ENCODE measurements around the gene MED28.
"Not testable (repeated sequence)": the region's sequence is repeated elsewhere in the genome, so short reads cannot be mapped to it uniquely, and the experiment has no call there.

The MED28 gene

GRCh38 chr4:17618926-17619325 lies 4.5 kb downstream of the MED28 start:
- no peak for DNase-seq (ENCODE audit: low read depth in 2 of 2)

- no peak for DNase-seq (ENCODE audit: low read depth in 2 of 2)
Observed at GRCh38 chr4:17619416-17620105, 5.1 kb downstream of the MED28 start.

DNA sequence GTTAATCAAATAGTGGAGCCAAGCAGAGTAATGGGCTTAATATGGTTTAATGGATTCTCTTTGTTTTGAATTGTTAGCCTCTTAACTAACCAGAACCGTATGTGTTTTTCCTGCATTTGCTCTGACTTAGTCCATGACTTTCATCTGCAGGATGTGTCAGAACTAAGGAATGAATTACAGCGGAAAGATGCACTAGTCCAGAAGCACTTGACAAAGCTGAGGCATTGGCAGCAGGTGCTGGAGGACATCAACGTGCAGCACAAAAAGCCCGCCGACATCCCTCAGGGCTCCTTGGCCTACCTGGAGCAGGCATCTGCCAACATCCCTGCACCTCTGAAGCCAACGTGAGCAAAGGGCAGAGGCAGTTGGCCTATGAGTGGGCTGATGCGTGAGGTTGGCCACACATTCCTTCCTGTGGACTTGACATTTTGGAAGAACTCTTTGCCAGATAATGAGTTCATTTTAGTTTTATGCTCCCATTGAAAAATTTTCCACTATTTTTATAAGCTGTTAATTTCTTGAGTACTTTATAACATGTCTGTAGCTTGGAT lies 9.1 kb downstream of the MED28 start:
- DNase-seq (ENCODE audit: low read depth in 2 of 2): no peak

DNA sequence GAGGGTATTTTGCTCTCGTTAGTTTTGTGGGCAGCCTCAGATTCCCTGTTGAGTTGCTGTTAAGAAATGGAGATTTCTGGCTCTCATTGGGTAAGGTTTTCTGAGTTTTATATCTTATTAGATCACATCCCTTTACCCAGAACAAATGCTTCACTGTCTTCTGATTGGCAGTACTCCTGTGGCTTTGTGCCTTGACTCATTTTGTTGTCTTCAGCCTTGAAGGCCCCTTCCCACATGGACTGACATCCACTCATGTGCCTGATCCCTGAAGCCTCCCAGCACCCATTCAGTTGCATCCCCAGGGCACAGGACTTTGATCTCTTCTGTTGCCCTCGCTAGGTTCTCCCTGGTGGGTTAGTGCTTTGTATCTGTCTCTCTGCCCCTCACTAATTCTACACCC lies 10.4 kb downstream of the MED28 start:
- no peak for DNase-seq (ENCODE audit: low read depth in 2 of 2)

- DNase-seq (ENCODE audit: low read depth in 2 of 2): no peak
Observed at GRCh38 chr4:17630228-17630627, 15.8 kb downstream of the MED28 start.

DNA sequence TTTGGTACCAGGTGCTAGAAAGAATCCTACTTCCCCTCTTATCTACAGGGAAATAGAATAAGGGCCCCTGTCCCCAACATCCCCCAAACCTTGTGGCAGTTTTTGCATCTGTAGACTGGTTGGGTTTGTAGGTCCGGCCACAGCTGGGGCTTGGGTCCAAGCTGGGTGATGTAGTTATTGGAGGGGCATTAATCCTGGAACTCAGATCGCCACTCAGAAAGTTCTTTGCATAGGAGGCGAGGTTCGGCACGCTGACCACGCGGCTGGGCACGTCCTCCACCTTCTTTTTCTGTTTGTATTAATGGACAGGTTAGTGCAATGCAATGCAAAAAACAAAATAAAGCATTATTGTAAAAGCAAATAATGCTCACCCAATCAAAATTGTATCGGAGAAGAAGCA lies 19.2 kb downstream of the MED28 start:
- no peak for DNase-seq (ENCODE audit: low read depth in 2 of 2)

GRCh38 chr4:17635056-17635455 lies 20.6 kb downstream of the MED28 start:
- no peak for DNase-seq (ENCODE audit: low read depth in 2 of 2)

- no peak for DNase-seq (ENCODE audit: low read depth in 2 of 2)
Observed at GRCh38 chr4:17636341-17636695, 21.9 kb downstream of the MED28 start.

GRCh38 chr4:17636696-17637622 lies 22.5 kb downstream of the MED28 start:
- peak; percentile 33 to 45 for DNase-seq (ENCODE audit: low read depth in 2 of 2)

DNA sequence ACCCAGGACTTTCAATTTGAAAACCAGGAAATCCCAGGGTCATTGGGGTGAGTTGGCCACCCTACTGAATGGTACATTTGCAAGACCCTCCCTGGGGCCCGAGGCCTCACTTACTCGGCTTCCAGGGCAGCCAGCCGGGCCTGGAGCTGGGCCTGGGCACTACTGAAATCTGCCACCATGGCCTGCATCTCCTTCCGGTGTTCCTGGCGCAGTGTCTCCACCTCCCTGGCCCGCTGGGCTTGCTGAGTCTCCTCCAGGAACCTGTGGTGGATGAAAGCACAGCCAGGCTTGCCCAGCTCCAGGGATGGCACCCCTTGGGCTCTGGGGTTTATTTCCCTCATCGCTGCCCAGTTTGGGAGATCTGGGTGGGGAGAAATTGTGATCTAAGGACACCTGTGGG lies 24.7 kb downstream of the MED28 start:
- DNase-seq (ENCODE audit: low read depth in 2 of 2): no peak

GRCh38 chr4:17642398-17642783 lies 27.9 kb downstream of the MED28 start:
- DNase-seq (ENCODE audit: low read depth in 2 of 2): no peak

DNA sequence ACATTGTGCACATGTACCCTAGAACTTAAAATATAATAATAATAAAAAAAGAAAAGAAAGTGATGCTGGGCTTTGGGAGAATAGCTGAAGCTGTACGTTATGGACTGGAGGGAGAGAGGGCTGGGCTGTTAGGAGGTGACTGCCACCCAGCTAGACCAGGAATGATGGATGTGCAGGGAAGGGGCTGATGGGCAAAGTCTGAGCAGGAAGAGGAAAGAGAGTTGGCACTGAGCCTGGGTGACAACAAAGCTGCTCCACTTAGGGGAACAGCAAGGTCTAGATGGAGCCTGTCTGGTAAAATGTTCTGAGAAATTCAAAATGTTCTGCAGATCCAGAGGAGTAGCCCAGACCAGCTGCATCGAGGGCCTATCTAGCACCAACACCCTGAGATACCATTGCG lies 32.3 kb downstream of the MED28 start:
- DNase-seq (ENCODE audit: low read depth in 2 of 2): no peak

GRCh38 chr4:17647176-17647806 lies 32.9 kb downstream of the MED28 start:
- no peak for DNase-seq (ENCODE audit: low read depth in 2 of 2)

DNA sequence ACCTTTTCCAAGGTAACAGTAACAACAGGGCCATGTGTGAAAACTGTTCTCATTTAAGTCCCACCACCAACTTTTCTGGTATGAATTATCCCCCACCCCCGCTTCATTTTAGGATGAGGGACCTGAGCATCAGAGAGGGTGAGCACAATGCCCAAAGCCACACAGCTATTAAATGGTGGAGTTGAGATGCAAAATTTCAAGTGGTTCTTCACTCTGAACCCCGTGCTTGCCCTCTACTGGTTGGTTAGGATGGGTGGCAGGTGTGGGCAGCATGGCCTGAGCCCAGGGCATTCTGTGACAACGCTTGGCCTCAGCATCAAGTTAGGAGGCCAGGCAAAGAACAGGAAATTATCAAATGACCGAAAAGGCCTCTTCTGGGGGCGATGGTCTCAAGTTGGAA lies 33.5 kb downstream of the MED28 start:
- DNase-seq (ENCODE audit: low read depth in 2 of 2): no peak

DNA sequence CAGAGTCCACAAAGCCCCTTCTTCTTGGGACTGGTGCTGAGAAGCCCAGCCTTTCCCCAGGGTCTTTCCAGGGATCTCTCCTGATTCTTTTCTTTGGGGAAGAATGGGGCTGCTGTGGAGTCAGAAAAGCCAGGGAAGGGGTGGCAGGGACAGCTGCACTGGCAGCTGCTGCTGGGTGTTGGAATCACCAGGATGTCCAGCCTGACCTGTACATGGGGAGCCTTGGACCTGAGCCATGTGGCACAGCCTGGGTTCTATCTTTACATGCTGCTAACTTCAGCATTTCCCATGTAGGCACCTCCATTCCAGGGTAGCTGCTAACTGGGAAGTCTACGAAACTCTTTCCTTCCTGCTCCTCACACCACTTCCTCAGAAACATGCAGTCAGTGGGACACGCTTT lies 36.0 kb downstream of the MED28 start:
- no peak for DNase-seq (ENCODE audit: low read depth in 2 of 2)

DNA sequence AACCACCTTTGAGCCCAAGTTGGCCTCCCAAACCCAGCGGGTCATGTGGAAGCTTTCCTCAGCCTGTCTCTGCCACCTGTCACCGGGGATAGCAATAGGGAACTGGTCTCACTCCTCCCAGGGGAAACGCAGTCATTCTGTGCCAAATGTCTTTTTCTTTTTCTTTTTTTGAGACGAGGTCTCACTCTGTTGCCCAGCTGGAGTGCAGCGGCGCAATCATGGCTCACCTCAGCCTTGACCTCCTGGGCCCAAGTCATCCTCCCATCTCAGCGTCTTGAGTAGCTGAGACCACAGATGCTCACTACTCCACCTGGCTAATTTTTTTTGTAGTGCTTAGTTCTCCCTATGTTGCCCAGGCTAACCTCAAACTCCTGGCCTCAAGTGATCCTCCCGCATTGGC lies 40.3 kb downstream of the MED28 start:
- no peak for DNase-seq (ENCODE audit: low read depth in 2 of 2)

GRCh38 chr4:17657090-17657489 lies 42.6 kb downstream of the MED28 start:
- no peak for DNase-seq (ENCODE audit: low read depth in 2 of 2)

DNA sequence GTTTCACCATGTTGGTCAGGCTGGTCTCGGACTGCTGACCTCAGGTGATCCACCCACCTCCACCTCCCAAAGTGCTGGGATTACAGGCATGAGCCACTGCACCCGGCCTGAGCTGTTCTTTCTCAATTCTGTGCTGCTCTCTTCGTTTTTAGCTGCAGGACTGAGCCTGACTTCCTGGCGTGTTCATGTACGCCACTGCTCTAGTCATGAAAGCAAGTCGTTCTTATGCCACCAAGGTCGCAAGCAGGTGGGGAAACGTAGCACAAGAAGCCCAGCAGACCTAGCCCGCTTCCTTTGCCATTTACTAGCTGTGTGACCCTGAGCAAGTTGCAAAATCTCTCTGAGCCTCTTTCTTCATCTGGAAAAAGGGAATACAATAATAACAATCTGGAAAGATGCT lies 43.4 kb downstream of the MED28 start:
- no peak for DNase-seq (ENCODE audit: low read depth in 2 of 2)

GRCh38 chr4:17659196-17659595 lies 44.8 kb downstream of the MED28 start:
- not testable (repeated sequence) for DNase-seq (ENCODE audit: low read depth in 2 of 2)

DNA sequence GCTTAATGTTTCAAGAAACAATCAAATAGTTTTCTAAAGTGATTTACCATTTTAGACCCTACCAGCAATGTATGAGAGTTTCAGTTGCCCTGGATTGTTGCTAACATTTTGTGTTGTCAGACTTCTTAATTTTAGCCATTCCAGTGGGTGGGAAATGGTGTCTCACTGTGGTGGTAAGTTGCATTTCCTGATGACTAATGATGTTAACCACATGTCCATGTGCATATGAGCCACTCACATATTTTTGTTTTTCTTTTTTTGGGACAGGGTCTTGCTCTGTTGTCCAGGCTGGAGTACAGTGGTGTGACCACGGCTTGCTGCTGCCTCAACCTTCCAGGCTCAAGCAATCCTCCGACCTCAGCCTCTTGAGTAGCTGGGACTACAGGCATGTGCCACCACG lies 48.3 kb downstream of the MED28 start:
- no peak for DNase-seq (ENCODE audit: low read depth in 2 of 2)

DNA sequence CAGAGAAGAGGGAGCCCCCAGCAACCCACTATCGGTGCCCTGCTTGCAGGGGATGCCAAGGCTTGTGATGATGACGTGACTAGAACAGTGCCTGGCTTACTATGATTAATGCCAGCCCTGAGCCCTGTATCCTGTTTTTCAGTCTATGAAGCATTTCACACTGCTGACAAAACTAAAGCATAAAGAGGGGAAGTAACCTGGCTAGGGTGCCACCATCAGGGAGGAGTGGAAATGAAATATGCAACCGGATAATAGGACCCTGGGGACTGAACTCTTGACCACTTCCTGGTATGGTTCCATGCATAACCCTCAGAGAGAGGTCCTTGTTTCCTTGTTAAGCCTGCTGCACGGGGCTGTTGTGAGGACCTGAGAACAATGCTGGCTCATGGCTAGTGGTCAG lies 50.3 kb downstream of the MED28 start:
- no peak for DNase-seq (ENCODE audit: low read depth in 2 of 2)

DNA sequence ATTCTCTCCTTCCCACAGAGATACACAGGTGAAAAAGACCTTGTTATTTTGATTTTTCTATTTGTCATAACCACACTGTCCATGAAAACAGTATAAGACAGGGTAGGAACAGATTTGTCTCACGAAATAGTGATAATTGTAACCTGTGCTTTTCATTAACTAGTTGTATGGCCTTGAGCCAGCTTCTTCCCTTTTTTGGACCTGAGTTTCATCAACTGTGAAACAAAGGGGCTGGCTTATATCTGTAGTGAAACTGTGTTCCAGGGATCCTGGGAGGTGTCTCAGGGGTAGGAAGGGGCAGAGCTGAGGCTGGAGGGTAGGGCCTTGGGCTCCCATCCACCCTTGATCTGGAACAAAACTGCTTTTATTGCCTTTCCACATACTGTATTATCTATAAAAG lies 50.9 kb downstream of the MED28 start:
- DNase-seq (ENCODE audit: low read depth in 2 of 2): no peak

DNA sequence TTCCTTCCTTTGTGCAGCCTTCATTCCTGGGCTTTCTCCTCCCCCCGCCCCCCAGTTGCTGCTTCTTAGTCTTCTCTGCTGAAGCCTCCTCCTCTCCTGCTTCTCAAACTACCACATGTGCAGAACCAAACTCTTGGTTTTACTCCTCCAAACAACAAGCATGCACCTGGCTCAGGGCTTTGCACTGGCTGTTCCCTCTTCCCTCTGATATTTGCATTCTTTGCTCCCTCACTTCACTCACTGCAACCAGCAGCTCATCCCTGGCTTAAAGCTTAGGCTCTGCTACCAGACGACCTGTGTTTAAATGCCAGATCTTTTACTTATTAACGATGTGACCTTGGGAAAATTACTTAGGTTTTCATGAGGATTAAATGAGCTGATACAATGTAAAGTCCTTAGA lies 51.4 kb downstream of the MED28 start:
- no peak for DNase-seq (ENCODE audit: low read depth in 2 of 2)
